HFFc6 (cell line): Measurements from ENCODE around the gene SDSL. TPM values are rescaled to one million over a fixed set of nuclear protein-coding genes. Genes with fewer than 3 reads are reported as not detected.

Experiments
- DNase-seq: peaks from one replicate; pipeline ENCODE4 v3.0.0-alpha.2; 2018
- H3K27ac Mint-ChIP-seq: 2 replicates; pipeline ENCODE4 v1.8.0; 2020; ENCODE audit warnings: mild to moderate bottlenecking, mixed read lengths
- H3K27me3 Mint-ChIP-seq: 2 replicates; pipeline ENCODE4 v1.8.0; 2021; ENCODE audit warnings: mild to moderate bottlenecking, moderate library complexity, mixed read lengths; ENCODE audit not compliant: insufficient read depth
- H3K36me3 Mint-ChIP-seq: 2 replicates; pipeline ENCODE4 v1.8.0; 2021; ENCODE audit warnings: low read depth, mixed read lengths
- H3K4me1 Mint-ChIP-seq: 2 replicates; pipeline ENCODE4 v1.8.0; 2020; ENCODE audit warnings: low read depth, mixed read lengths
- H3K4me3 Mint-ChIP-seq: 2 replicates; pipeline ENCODE4 v1.8.0; 2020; ENCODE audit warnings: mild to moderate bottlenecking, moderate library complexity, mixed read lengths
- H3K9me3 Mint-ChIP-seq: 2 replicates; pipeline ENCODE4 v1.8.0; 2020; ENCODE audit warnings: mild to moderate bottlenecking, mixed read lengths
- total RNA-seq, 6 experiments: library from RNA; stranded (reverse); fragmentation: NEBNext Ultra II Directional; extraction: Animal tissue kit (Norgen Biotek cat#: 25700); gene quantifications; 2 replicates in 1 of 6; 3 replicates in 5 of 6; pipeline ENCODE4 v1.2.3, GENCODE V29; 2021
- TF ChIP-seq, protein P1 (sequence below): fragments of 200-600 bp; sonication (generic); IDR thresholded peaks from 2 replicates; pipeline ENCODE4 v1.5.0; 2021; ENCODE audit warnings: antibody characterized with exemption, mild to moderate bottlenecking

Gene SDSL
- total RNA-seq, 6 experiments from 2014 or later: 8.5 to 11.6 (median 10.4) TPM

DNA sequence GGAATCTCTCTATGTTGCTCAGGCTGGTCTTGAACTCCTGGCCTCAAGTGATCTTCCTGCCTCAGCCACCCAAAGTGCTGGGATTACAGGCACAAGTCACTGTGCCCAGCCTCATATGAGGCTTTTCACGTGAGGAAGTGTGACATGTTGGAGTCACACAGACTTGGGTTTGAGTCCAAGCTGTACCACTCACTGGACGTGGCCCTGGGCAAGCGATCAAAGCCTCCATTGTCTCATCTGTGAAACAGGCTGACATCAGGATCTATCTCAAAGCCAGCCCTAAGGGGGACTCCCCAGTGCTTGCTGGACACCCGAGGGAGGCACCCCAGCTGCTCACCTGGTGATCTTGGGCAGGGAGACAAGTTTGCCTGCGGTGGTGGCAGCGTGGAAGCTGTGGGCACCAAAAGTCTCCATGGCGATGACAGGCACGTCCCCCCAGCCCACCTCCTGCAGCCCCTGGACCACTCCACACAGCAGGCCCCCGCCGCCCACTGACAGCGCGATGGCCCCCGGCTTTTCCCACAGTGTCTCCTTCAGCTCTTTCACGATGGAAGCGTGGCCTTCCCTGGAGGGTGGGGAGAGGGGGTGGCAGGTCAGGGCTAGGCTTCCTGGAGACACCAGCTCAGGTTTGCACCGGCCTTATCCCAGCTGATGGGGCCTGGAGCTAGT, 25.2 kb upstream of the SDSL start:
- peaks cover 15% of the 10 kb centered on the region for H3K27me3 Mint-ChIP-seq
- DNase-seq: no peak
- no peak overlapping the region for H3K4me3 Mint-ChIP-seq
- no peaks in the 10 kb centered on the region for H3K9me3 Mint-ChIP-seq
- H3K36me3 Mint-ChIP-seq: no peaks in the 10 kb centered on the region; the same call in 1 of the 2 replicates
- H3K4me1 Mint-ChIP-seq: no peaks in the 10 kb centered on the region
- no peak overlapping the region for H3K27ac Mint-ChIP-seq
- TF ChIP-seq, protein P1, sequence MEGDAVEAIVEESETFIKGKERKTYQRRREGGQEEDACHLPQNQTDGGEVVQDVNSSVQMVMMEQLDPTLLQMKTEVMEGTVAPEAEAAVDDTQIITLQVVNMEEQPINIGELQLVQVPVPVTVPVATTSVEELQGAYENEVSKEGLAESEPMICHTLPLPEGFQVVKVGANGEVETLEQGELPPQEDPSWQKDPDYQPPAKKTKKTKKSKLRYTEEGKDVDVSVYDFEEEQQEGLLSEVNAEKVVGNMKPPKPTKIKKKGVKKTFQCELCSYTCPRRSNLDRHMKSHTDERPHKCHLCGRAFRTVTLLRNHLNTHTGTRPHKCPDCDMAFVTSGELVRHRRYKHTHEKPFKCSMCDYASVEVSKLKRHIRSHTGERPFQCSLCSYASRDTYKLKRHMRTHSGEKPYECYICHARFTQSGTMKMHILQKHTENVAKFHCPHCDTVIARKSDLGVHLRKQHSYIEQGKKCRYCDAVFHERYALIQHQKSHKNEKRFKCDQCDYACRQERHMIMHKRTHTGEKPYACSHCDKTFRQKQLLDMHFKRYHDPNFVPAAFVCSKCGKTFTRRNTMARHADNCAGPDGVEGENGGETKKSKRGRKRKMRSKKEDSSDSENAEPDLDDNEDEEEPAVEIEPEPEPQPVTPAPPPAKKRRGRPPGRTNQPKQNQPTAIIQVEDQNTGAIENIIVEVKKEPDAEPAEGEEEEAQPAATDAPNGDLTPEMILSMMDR: no peak

DNA sequence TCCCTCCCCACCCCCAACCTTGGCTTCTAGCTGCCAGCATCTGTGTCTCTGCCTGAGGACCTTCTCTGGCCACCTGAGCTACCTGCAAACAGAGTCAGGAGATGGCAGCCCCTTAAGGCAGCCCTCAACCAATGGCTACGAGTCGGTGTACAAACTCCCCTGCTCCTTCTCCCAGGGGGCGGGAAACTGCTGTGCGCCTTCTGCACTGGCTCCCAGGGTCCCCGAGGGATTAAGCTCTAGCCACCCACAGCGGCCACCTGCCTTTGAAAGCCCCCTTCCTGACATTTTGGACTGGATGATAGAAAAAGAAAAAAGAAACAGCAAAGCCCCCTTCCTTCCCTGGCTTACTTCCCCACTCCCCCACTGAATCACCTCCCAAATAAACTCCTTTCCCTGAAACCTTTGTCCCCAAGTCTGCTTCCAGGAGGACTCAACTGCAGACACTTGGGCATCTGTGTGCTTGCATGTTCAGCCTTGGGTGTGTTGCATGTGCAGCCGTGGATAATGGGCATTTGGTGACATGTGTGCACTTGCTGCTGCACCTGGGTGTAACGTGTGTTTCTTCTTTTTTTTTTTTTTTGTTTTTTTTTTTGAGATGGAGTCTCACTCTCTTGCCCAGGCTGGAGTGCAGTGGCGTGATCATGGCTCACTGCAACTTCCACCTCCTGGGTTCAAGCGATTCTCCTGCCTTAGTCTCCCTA, 24.5 kb upstream of the SDSL start:
- no peaks in the 10 kb centered on the region for H3K4me1 Mint-ChIP-seq
- TF ChIP-seq, protein P1: no peak
- H3K36me3 Mint-ChIP-seq: no peaks in the 10 kb centered on the region; the same call in 1 of the 2 replicates
- no peak for DNase-seq
- no peak overlapping the region for H3K4me3 Mint-ChIP-seq
- no peak overlapping the region for H3K27ac Mint-ChIP-seq
- no peaks in the 10 kb centered on the region for H3K9me3 Mint-ChIP-seq
- H3K27me3 Mint-ChIP-seq: peaks cover 15% of the 10 kb centered on the region

DNA sequence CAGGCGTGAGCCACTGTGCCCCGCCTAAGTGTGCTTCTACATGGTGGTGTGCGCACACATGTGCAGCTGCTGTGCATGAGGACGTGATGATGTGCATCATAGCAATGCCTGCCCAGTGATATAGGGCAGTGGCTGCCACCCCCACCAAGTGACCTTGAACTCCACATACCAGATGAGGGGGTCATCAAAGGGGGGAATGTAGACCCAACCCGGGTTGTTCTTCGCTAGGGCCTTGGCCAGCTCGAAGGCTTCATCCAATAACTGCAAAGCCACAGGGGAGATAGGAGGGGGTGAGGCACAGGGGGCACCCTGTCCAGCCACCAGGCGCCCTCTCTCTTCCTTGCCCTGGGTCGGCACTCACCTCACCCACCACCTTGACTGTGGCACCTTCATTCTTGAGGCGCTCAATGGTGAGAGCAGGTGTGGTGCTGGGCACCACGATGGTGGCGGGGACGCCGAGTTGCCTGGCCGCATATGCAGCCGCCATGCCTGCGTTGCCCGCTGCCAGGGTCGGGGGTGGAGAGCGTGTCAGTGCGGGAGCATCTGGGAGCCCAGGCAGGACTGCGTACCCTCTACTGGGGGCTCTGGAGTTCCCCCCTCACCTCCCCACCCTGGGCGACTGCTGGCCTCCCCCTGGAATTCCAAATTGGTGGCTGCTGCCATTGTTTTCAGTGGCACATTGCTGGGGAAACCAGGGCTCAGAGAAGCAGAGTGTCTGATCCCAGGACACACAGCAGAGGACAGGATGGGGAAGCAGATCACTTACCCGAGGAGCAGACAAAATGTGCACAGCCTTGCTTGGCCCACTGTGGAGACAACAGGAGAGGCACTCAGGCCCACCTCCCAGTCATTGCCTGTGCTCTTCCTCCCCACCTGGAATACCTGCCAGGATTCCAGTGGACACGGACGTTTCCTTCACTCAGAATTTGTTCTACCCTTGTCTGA, 23.6 kb upstream of the SDSL start:
- TF ChIP-seq, protein P1: no peak

DNA sequence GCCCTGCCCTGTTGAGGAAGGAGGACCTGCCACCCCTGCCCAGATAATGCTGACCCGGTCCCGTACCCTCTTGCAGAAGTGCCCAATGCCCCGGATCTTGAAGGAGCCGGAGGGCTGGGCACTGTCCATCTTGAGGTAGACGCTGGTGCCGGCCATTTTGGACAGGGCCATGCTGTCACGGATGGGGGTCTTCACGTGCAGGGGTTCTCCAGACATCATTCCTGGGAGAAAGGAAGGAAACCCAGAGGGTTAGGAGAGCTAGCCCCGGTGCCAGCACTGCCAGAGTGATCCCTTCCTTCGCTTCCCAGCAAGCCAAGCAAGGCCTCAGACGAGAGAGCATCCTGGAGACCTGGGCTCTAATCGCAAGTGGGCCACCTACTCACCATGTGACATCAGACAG, 22.7 kb upstream of the SDSL start:
- Mint-ChIP-seq H3K27me3 (peaks cover 14% of the 10 kb centered on the region), H3K4me1 (no peaks in the 10 kb centered on the region), H3K36me3 (no peaks in the 10 kb centered on the region), H3K4me3 (no peak overlapping the region), H3K9me3 (no peaks in the 10 kb centered on the region), H3K27ac (no peak overlapping the region)
- no peak for DNase-seq
- TF ChIP-seq, protein P1: no peak

More for the DNA sequence above, 23.6 kb upstream of the SDSL start:
- Mint-ChIP-seq H3K27me3 (peaks cover 15% of the 10 kb centered on the region), H3K27ac (no peak overlapping the region), H3K4me3 (no peak overlapping the region), H3K4me1 (no peaks in the 10 kb centered on the region), H3K9me3 (no peaks in the 10 kb centered on the region), H3K36me3 (no peaks in the 10 kb centered on the region)
- DNase-seq: no peak

DNA sequence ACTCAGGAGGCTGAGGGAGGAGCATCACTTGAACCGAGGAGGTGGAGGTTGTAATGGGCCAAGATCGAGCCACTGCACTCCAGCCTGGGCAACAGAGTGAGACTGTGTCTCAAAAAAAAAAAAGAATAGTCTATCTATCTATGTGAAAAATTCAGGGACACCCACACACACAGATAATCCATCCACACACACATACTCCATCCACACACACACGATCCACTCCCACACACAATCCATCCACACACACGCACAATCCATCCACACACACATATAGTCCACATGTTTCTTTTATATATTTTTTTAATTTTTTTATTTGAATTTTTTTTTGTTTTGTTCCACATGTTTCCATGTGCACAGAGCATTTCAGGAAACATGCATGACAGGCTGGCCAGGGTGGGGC, 21.8 kb upstream of the SDSL start:
- TF ChIP-seq, protein P1: no peak
- Mint-ChIP-seq H3K36me3 (no peaks in the 10 kb centered on the region), H3K4me1 (no peaks in the 10 kb centered on the region), H3K27ac (no peak overlapping the region), H3K27me3 (peaks cover 13% of the 10 kb centered on the region), H3K4me3 (no peak overlapping the region), H3K9me3 (no peaks in the 10 kb centered on the region)
- no peak for DNase-seq
